CD4-positive, alpha-beta T cell treated with Interleukin-15 for 1 hour (primary cell): ENCODE measurements around the gene KCNJ11.
"Not testable (repeated sequence)": the region's sequence is repeated elsewhere in the genome, so short reads cannot be mapped to it uniquely, and the experiment has no call there.

Experiments used
- DNase-seq: peaks from one replicate; pipeline ENCODE4 v3.0.0-alpha.2; 2020

The KCNJ11 gene

GRCh38 chr11:17388609-17389210 is at the start of gene KCNJ11:
Gene KCNJ11 (minus strand): TSS chr11:17388659. CDS start chr11:17388091, 568 bp downstream.
- no peak for DNase-seq

GRCh38 chr11:17437366-17437765 is 48.9 kb upstream of the KCNJ11 start:
- DNase-seq: no peak

GRCh38 chr11:17434108-17434507 is 45.6 kb upstream of the KCNJ11 start:
- no peak for DNase-seq

- no peak for DNase-seq
These were observed 43.5 kb upstream of the KCNJ11 start for GRCh38 chr11:17432002-17432401.

- no peak for DNase-seq
These were observed 42.7 kb upstream of the KCNJ11 start for GRCh38 chr11:17431139-17431538.

- no peak for DNase-seq
These were observed 42.2 kb upstream of the KCNJ11 start for GRCh38 chr11:17430616-17431015.

- DNase-seq: no peak
These were observed 40.5 kb upstream of the KCNJ11 start for GRCh38 chr11:17428925-17429324.

GRCh38 chr11:17428261-17428660 is 39.8 kb upstream of the KCNJ11 start:
- DNase-seq: no peak

GRCh38 chr11:17426233-17426632 is 37.8 kb upstream of the KCNJ11 start:
- not testable (repeated sequence) for DNase-seq

- DNase-seq: no peak
These were observed 35.3 kb upstream of the KCNJ11 start for GRCh38 chr11:17423533-17424310.

GRCh38 chr11:17421781-17422180 is 33.3 kb upstream of the KCNJ11 start:
- no peak for DNase-seq

GRCh38 chr11:17418444-17419081 is 30.1 kb upstream of the KCNJ11 start:
- no peak for DNase-seq

- DNase-seq: no peak
These were observed 28.0 kb upstream of the KCNJ11 start for GRCh38 chr11:17416492-17416891.

- DNase-seq: no peak
These were observed 27.2 kb upstream of the KCNJ11 start for GRCh38 chr11:17415523-17416104.

GRCh38 chr11:17414992-17415391 is 26.5 kb upstream of the KCNJ11 start:
- DNase-seq: no peak

GRCh38 chr11:17414317-17414737 is 25.9 kb upstream of the KCNJ11 start:
- DNase-seq: no peak

- DNase-seq: no peak
These were observed 25.2 kb upstream of the KCNJ11 start for GRCh38 chr11:17413414-17414316.

- DNase-seq: no peak
These were observed 24.2 kb upstream of the KCNJ11 start for GRCh38 chr11:17412488-17413180.

- no peak for DNase-seq
These were observed 23.0 kb upstream of the KCNJ11 start for GRCh38 chr11:17411418-17411817.

GRCh38 chr11:17410606-17411379 is 22.3 kb upstream of the KCNJ11 start:
- no peak for DNase-seq

- no peak for DNase-seq
These were observed 20.2 kb upstream of the KCNJ11 start for GRCh38 chr11:17408641-17409040.
